ENCODE results near the gene PRKD1.

DNA sequence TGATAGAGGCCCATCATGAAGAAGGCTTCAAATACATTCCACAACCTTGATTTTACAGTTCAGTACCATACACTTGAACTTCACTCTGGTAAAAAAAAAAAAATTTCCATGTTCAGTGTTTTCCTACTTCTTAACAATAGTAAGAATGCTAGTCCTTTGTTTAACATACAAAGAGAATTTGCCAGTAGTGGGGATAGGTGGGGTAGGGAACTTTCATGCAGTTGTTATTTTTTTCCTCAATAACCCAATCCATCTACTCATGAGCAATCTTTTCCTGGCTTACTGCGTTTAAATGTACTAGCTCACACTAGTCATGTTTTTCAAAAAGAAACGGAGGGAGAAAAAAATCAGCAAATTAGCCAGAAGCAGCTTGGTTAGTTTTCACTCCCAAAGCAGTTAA is 206.1 kb downstream of the PRKD1 start:
- no peak for TF ChIP-seq TCF12 (IDR thresholded peaks at IDR 0.05; ENCODE audit: low read depth, low read length)
- no peak for TF ChIP-seq FOXM1 (IDR thresholded peaks at IDR 0.05; ENCODE audit: low read depth, low read length)
- TF ChIP-seq JUNB (IDR thresholded peaks at IDR 0.05) = no peak
- TF ChIP-seq HDAC6 (IDR thresholded peaks at IDR 0.05; ENCODE audit: unreplicated experiment) = no peak
- TF ChIP-seq STAT1 (conservative IDR thresholded peaks at IDR 0.05) = no peak
- TF ChIP-seq, protein P1, sequence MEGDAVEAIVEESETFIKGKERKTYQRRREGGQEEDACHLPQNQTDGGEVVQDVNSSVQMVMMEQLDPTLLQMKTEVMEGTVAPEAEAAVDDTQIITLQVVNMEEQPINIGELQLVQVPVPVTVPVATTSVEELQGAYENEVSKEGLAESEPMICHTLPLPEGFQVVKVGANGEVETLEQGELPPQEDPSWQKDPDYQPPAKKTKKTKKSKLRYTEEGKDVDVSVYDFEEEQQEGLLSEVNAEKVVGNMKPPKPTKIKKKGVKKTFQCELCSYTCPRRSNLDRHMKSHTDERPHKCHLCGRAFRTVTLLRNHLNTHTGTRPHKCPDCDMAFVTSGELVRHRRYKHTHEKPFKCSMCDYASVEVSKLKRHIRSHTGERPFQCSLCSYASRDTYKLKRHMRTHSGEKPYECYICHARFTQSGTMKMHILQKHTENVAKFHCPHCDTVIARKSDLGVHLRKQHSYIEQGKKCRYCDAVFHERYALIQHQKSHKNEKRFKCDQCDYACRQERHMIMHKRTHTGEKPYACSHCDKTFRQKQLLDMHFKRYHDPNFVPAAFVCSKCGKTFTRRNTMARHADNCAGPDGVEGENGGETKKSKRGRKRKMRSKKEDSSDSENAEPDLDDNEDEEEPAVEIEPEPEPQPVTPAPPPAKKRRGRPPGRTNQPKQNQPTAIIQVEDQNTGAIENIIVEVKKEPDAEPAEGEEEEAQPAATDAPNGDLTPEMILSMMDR (IDR thresholded peaks at IDR 0.05 in 2 of 3, conservative IDR thresholded peaks at IDR 0.05 in 1 of 3; ENCODE audit: control insufficient read depth in 2 of 3, extremely low read depth in 1 of 3, insufficient read depth in 1 of 3, low read depth in 3 of 3, low read length in 3 of 3) = no peak
- no peak for TF ChIP-seq POLR2A (IDR thresholded peaks at IDR 0.05; ENCODE audit: low read depth, low read length)
- TF ChIP-seq EGR1 (IDR thresholded peaks at IDR 0.05; ENCODE audit: borderline replicate concordance in 1 of 2, low read depth in 2 of 2, low read length in 2 of 2) = no peak
